OCI-LY3 (cell line): ENCODE data around the gene SH3GL2.

Experiments
- EZH2phosphoT487 ChIP-seq: fragments of 200-600 bp; shearing (Covaris generic); IDR thresholded peaks from 2 replicates; pipeline ENCODE4 v1.6.1; 2018; ENCODE audit warnings: antibody characterized with exemption, mixed run types, low read depth
- TF ChIP-seq, protein P1 (sequence below): fragments of 200-600, 300-600 bp; sonication (generic); IDR thresholded peaks from 2 replicates; pipeline ENCODE4 v1.5.1; 2014; ENCODE audit warnings: antibody characterized with exemption, low read length, low read depth

DNA sequence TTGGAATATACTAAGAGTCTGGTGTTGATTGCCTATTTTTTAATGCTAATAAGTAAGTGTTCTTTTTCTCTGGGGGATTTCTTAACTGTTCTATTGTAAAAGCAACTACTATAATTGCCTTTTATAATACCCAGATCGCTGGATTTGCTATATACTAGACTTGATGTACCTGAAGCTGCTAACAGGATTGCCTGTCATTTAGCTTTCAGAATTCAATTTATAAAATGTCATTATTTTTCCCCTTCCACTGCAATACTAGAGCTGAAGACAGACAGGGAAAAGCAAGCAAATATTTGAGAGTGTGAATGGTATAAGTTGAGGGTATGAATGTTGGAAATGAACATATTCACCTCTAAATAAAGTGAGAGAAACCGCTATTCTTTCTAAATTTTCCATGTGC, 115.5 kb downstream of the SH3GL2 start:
- TF ChIP-seq, protein P1, sequence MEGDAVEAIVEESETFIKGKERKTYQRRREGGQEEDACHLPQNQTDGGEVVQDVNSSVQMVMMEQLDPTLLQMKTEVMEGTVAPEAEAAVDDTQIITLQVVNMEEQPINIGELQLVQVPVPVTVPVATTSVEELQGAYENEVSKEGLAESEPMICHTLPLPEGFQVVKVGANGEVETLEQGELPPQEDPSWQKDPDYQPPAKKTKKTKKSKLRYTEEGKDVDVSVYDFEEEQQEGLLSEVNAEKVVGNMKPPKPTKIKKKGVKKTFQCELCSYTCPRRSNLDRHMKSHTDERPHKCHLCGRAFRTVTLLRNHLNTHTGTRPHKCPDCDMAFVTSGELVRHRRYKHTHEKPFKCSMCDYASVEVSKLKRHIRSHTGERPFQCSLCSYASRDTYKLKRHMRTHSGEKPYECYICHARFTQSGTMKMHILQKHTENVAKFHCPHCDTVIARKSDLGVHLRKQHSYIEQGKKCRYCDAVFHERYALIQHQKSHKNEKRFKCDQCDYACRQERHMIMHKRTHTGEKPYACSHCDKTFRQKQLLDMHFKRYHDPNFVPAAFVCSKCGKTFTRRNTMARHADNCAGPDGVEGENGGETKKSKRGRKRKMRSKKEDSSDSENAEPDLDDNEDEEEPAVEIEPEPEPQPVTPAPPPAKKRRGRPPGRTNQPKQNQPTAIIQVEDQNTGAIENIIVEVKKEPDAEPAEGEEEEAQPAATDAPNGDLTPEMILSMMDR: no peak
- TF ChIP-seq EZH2phosphoT487: no peak
